Natural killer cell treated with Interleukin-12 subunit alpha and Interleukin-12 subunit beta and Interleukin-15 and Interleukin-18, amount 100 ng/mL, for 72 hours (primary cell): Measurements from ENCODE around the gene KCNA1. TPM values are rescaled to one million over a fixed set of nuclear protein-coding genes. Genes with fewer than 3 reads are reported as not detected.
A peak's percentile ranks its signal among the peaks of the same experiment; 100 is the strongest.

Experiments used
- ATAC-seq, 2 donors: fragments of 150-1000 bp; cut with Tn5 transposase in 1 of 2; sonication (Bioruptor Pico), chemical (Tn5 transposase) in 1 of 2; 2 replicates each; pipeline ENCODE4 v1.10.0; 2021
- DNase-seq: peaks from one replicate; pipeline ENCODE4 v3.0.0; 2022; ENCODE audit warnings: low spot score
- H3K27ac Mint-ChIP-seq, 2 donors: 1 replicate in 1 of 2; 2 replicates in 1 of 2; pipeline ENCODE4 v1.8.0; 2022; ENCODE audit warnings: mixed read lengths in 2 of 2, mild to moderate bottlenecking in 1 of 2, moderate library complexity in 1 of 2
- H3K27me3 Mint-ChIP-seq, 2 donors: 1 replicate in 1 of 2; 2 replicates in 1 of 2; pipeline ENCODE4 v1.8.0; 2022; ENCODE audit warnings: mixed read lengths in 2 of 2
- H3K36me3 Mint-ChIP-seq: one replicate; pipeline ENCODE4 v1.8.0; 2022; ENCODE audit warnings: mixed read lengths
- H3K4me1 Mint-ChIP-seq, 2 donors: 1 replicate in 1 of 2; 2 replicates in 1 of 2; pipeline ENCODE4 v1.8.0; 2022; ENCODE audit warnings: low read depth in 2 of 2, mixed read lengths in 2 of 2, mild to moderate bottlenecking in 1 of 2
- H3K4me3 Mint-ChIP-seq: one replicate; pipeline ENCODE4 v1.8.0; 2022; ENCODE audit warnings: mixed read lengths
- H3K9me3 Mint-ChIP-seq: 2 replicates; pipeline ENCODE4 v1.8.0; 2022; ENCODE audit warnings: mixed read lengths
- total RNA-seq, 2 donors: library from RNA; stranded (reverse); gene quantifications; one replicate each; pipeline ENCODE4 v1.2.3, GENCODE V29; 2022

Gene KCNA1
- total RNA-seq, 2 donors from 2014 or later = not detected

- H3K4me1 Mint-ChIP-seq = no peaks in the 10 kb centered on the region
- no peak overlapping the region for H3K27ac Mint-ChIP-seq
- no peak overlapping the region for H3K4me3 Mint-ChIP-seq
- H3K27me3 Mint-ChIP-seq = peaks cover 31 to 64% of the 10 kb centered on the region in 2 donors
- ATAC-seq = no peak
- no peak for DNase-seq
- no peaks in the 10 kb centered on the region for H3K36me3 Mint-ChIP-seq
- H3K9me3 Mint-ChIP-seq = no peaks in the 10 kb centered on the region
Observed at GRCh38 chr12:4958697-4959375, 49.1 kb downstream of the KCNA1 start.

GRCh38 chr12:4959381-4959780, 49.7 kb downstream of the KCNA1 start:
- Mint-ChIP-seq H3K27ac (no peak overlapping the region), H3K36me3 (no peaks in the 10 kb centered on the region), H3K4me1 (no peaks in the 10 kb centered on the region), H3K27me3 (peaks cover 37 to 68% of the 10 kb centered on the region in 2 donors), H3K9me3 (no peaks in the 10 kb centered on the region), H3K4me3 (no peak overlapping the region)
- DNase-seq = no peak
- ATAC-seq = no peak

GRCh38 chr12:4960030-4960429, 50.3 kb downstream of the KCNA1 start:
- no peak for DNase-seq
- H3K4me3 Mint-ChIP-seq = no peak overlapping the region
- H3K27me3 Mint-ChIP-seq = peaks cover 40 to 74% of the 10 kb centered on the region in 2 donors
- H3K36me3 Mint-ChIP-seq = no peaks in the 10 kb centered on the region
- H3K4me1 Mint-ChIP-seq = no peaks in the 10 kb centered on the region
- no peaks in the 10 kb centered on the region for H3K9me3 Mint-ChIP-seq
- no peak overlapping the region for H3K27ac Mint-ChIP-seq
- ATAC-seq = no peak

- no peaks in the 10 kb centered on the region for H3K36me3 Mint-ChIP-seq
- H3K4me3 Mint-ChIP-seq = no peak overlapping the region
- H3K27me3 Mint-ChIP-seq = peaks cover 42 to 71% of the 10 kb centered on the region in 2 donors
- no peak for DNase-seq
- ATAC-seq = no peak
- H3K4me1 Mint-ChIP-seq = no peaks in the 10 kb centered on the region
- no peaks in the 10 kb centered on the region for H3K9me3 Mint-ChIP-seq
- no peak overlapping the region for H3K27ac Mint-ChIP-seq
Observed at GRCh38 chr12:4960547-4960946, 50.8 kb downstream of the KCNA1 start.

GRCh38 chr12:4961311-4961710, 51.6 kb downstream of the KCNA1 start:
- H3K4me1 Mint-ChIP-seq = no peaks in the 10 kb centered on the region

GRCh38 chr12:4962539-4963486, 53.1 kb downstream of the KCNA1 start:
- peaks cover 32 to 65% of the 10 kb centered on the region in 2 donors for H3K27me3 Mint-ChIP-seq
- ATAC-seq (peak; percentile 15 to 26), DNase-seq (no peak)
- H3K27ac Mint-ChIP-seq = no peak overlapping the region
- H3K4me1 Mint-ChIP-seq = no peaks in the 10 kb centered on the region
- no peak overlapping the region for H3K4me3 Mint-ChIP-seq
- H3K36me3 Mint-ChIP-seq = no peaks in the 10 kb centered on the region
- no peaks in the 10 kb centered on the region for H3K9me3 Mint-ChIP-seq

More at GRCh38 chr12:4961311-4961710, 51.6 kb downstream of the KCNA1 start:
- H3K4me3 Mint-ChIP-seq = no peak overlapping the region
- peaks cover 37 to 64% of the 10 kb centered on the region in 2 donors for H3K27me3 Mint-ChIP-seq
- no peaks in the 10 kb centered on the region for H3K36me3 Mint-ChIP-seq
- DNase-seq = no peak
- no peak for ATAC-seq
- H3K27ac Mint-ChIP-seq = no peak overlapping the region
- H3K9me3 Mint-ChIP-seq = no peaks in the 10 kb centered on the region

Other genes starting within 250 kb of the KCNA1 start
- 1 to 10 TPM in 1 of 2 donors, under 1 TPM in 1; 0.50 to 1.1 TPM for gene GALNT8, start 189.5 kb upstream of the KCNA1 start, total RNA-seq
- gene KCNA5, start 134.0 kb downstream of the KCNA1 start, total RNA-seq = not detected